K562 (cell line): ENCODE data around the gene RNF32. TPM values are rescaled to one million over a fixed set of nuclear protein-coding genes. Genes with fewer than 3 reads are reported as not detected.
A peak's percentile ranks its signal among the peaks of the same experiment; 100 is the strongest.

Experiments used
- ATAC-seq: fragments of 200-7000 bp; cut with Tn5 transposase; 3 replicates; pipeline ENCODE4 v1.9.1; 2020; ENCODE audit warnings: moderate library complexity
- BruUV-seq: library from RNA; stranded (reverse); fragments of 400-500 nt; replicated peaks from 2 replicates; lab custom pipeline; 2021; lab: Mats Ljungman, UMichigan
- CTCF ChIA-PET: fragments of 300-600 bp; formaldehyde crosslinking; extraction: SDS; loops from one replicate; lab custom pipeline; 2021; ENCODE audit warnings: low intra/inter-chr PET ratio; lab: Yijun Ruan, JAX
- POLR2A ChIA-PET: fragments of 300-600, 350-650 bp; sonication (Branson Sonifier 250); formaldehyde crosslinking; extraction: SDS; loops from one replicate; lab custom pipeline; 2021; ENCODE audit warnings: antibody characterized with exemption, inconsistent platforms; lab: Yijun Ruan, JAX
- DNase-seq, 4 experiments: peaks; one replicate each; pipeline versions ENCODE4 v3.0.0 to v3.0.0-alpha.2; 2011 to 2018; ENCODE audit warnings: low spot score in 3 of 4, mixed read lengths in 3 of 4; ENCODE audit errors: extremely low read depth in 1 of 4
- FAIRE-seq: peaks from 2 replicates; lab custom pipeline; 2011; peaks lifted over from hg19 to GRCh38; lab: Jason Lieb, UNC
- H2AFZ ChIP-seq: 2 replicates; pipeline ENCODE4 v1.6.0; 2011; ENCODE audit warnings: low read depth, low read length, control low read depth, inconsistent platforms
- H3K27ac ChIP-seq: fragments of 200-600 bp; 3 replicates; pipeline ENCODE4 v1.8.0; 2011; ENCODE audit warnings: low read depth, mild to moderate bottlenecking, control low read depth, inconsistent platforms, low read length, moderate library complexity, mixed read lengths; ENCODE audit errors: extremely low read depth
- H3K27me3 ChIP-seq, 2 experiments: fragments of 300-600 bp in 1 of 2; 2 replicates in 1 of 2; 3 replicates in 1 of 2; pipeline versions ENCODE4 v1.6.0 to v1.8.0; 2011; ENCODE audit warnings: inconsistent platforms in 2 of 2, low read length in 2 of 2, mild to moderate bottlenecking in 1 of 2, mixed read lengths in 1 of 2, moderate library complexity in 1 of 2; ENCODE audit not compliant: control insufficient read depth in 2 of 2, insufficient read depth in 2 of 2
- H3K36me3 ChIP-seq: fragments of 300-600 bp; 3 replicates; pipeline ENCODE4 v1.8.0; 2011; ENCODE audit warnings: mild to moderate bottlenecking, low read length, inconsistent platforms; ENCODE audit not compliant: control insufficient read depth, insufficient read depth
- H3K4me1 ChIP-seq, 2 experiments: fragments of 200-600 bp in 1 of 2; replicated peaks in 1 of 2; 2 replicates in 1 of 2; 3 replicates in 1 of 2; pipeline versions ENCODE4 v1.5.1 to v1.8.0; 2011; ENCODE audit warnings: inconsistent platforms in 2 of 2, low read length in 2 of 2, mild to moderate bottlenecking in 1 of 2, mixed read lengths in 1 of 2, moderate library complexity in 1 of 2; ENCODE audit not compliant: control insufficient read depth in 2 of 2, insufficient read depth in 2 of 2
- H3K4me2 ChIP-seq: 2 replicates; pipeline ENCODE4 v1.6.1; 2011; ENCODE audit warnings: low read length, control low read depth, inconsistent platforms, mixed read lengths; ENCODE audit not compliant: insufficient read depth
- H3K4me3 ChIP-seq: fragments of 200-600 bp; sonication (generic), shearing (Covaris generic); 2 replicates; pipeline ENCODE4 v1.5.1; 2016; ENCODE audit warnings: control low read depth, inconsistent platforms
- H3K79me2 ChIP-seq: fragments of 200-600 bp; 3 replicates; pipeline ENCODE4 v1.8.0; 2011; ENCODE audit warnings: low read length, inconsistent platforms; ENCODE audit not compliant: control insufficient read depth, insufficient read depth
- H3K9ac ChIP-seq, 2 experiments: 2 replicates each; pipeline versions ENCODE4 v1.6.0 to v1.6.1; 2011; ENCODE audit warnings: low read depth in 2 of 2, low read length in 2 of 2, control low read depth in 1 of 2, inconsistent platforms in 1 of 2, mild to moderate bottlenecking in 1 of 2, mixed read lengths in 1 of 2; ENCODE audit not compliant: insufficient read depth in 1 of 2
- H3K9me1 ChIP-seq: one replicate; pipeline ENCODE4 v1.6.0; 2011; ENCODE audit warnings: inconsistent platforms, mild to moderate bottlenecking, low read length, moderate library complexity; ENCODE audit not compliant: control insufficient read depth, insufficient read depth
- H3K9me3 ChIP-seq: replicated peaks from 2 replicates; pipeline ENCODE4 v1.5.1; 2011; ENCODE audit warnings: low read depth, low read length, inconsistent platforms; ENCODE audit not compliant: control insufficient read depth, insufficient read depth
- H4K20me1 ChIP-seq: replicated peaks from 2 replicates; pipeline ENCODE4 v1.6.1; 2011; ENCODE audit warnings: low read length, inconsistent platforms, mixed read lengths; ENCODE audit not compliant: control insufficient read depth, insufficient read depth
- ETS1 ChIP-seq: conservative IDR thresholded peaks from 2 replicates; pipeline ENCODE4 v1.6.1; 2011; ENCODE audit warnings: low read depth, mild to moderate bottlenecking, low read length; ENCODE audit not compliant: control insufficient read depth
- HDAC2 ChIP-seq: fragments of 450-650 bp; IDR thresholded peaks from 2 replicates; pipeline ENCODE4 v1.6.1; 2016; ENCODE audit warnings: mild to moderate bottlenecking
- HNRNPL ChIP-seq: fragments of 200-400 bp; formaldehyde crosslinking; IDR thresholded peaks from 2 replicates; pipeline ENCODE4 v1.6.1; 2017; ENCODE audit warnings: low read depth, mild to moderate bottlenecking, low read length
- KLF13 ChIP-seq: fragments of 450-650 bp; IDR thresholded peaks from 2 replicates; pipeline ENCODE4 v1.6.1; 2016; ENCODE audit warnings: missing genetic modification characterization, low read depth, mild to moderate bottlenecking, missing compliant biosample characterization, moderate library complexity, borderline replicate concordance
- MCM2 ChIP-seq: fragments of 450-650 bp; IDR thresholded peaks from 2 replicates; pipeline ENCODE4 v1.6.1; 2017; ENCODE audit warnings: low read depth, mild to moderate bottlenecking
- PHF8 ChIP-seq: fragments of 200-600 bp; sonication (generic); IDR thresholded peaks from 2 replicates; pipeline ENCODE4 v1.6.1; 2012; ENCODE audit warnings: mixed run types, mild to moderate bottlenecking, inconsistent platforms, low read length, moderate library complexity, borderline replicate concordance
- RBM15 ChIP-seq: fragments of 200-400 bp; formaldehyde crosslinking; IDR thresholded peaks from 2 replicates; pipeline ENCODE4 v1.6.1; 2018; ENCODE audit warnings: mild to moderate bottlenecking, low read length, moderate library complexity; ENCODE audit not compliant: insufficient read depth
- RFX1 ChIP-seq: fragments of 450-650 bp; IDR thresholded peaks from 2 replicates; pipeline ENCODE4 v1.6.1; 2016; ENCODE audit warnings: mild to moderate bottlenecking, moderate library complexity
- ZNF134 ChIP-seq: fragments of 250-450 bp; sonication (Bioruptor Pico); conservative IDR thresholded peaks from 2 replicates; pipeline ENCODE4 v1.4.0; 2020
- WGBS: fragments of 100-300 bp; shearing (Covaris generic); methylation state at CpG from one replicate; pipeline ENCODE4 v1.1.6; 2016; ENCODE audit warnings: low coverage, mixed read lengths; ENCODE audit not compliant: insufficient coverage; ENCODE audit errors: missing lambda C conversion rate; 5-methylcytosine and 5-hydroxymethylcytosine counted together
- in situ Hi-C: fragments of 300-500 bp; cut with MboI; formaldehyde crosslinking; loops from 4 replicates; pipeline ENCODE4 v1.15.0; 2018; ENCODE audit warnings: inconsistent platforms, mixed read lengths
- intact Hi-C: fragments of 100-400 bp; cut with micrococcal nuclease; formaldehyde crosslinking; loops from 2 replicates; pipeline ENCODE4 v1.14.2; 2022
- polyA plus RNA-seq, 8 experiments: library from polyadenylated mRNA; depleted of rRNA in 4 of 8; stranded (reverse) in 5 of 8; unstranded in 3 of 8; fragments of >200 nt; fragmentation: Nextera tagmentation in 2 of 8; fragmentation: Illumina TruSeq in 1 of 8; extraction: Ambion mirVana in 2 of 8; extraction: Trizol in 1 of 8; gene quantifications; 2 replicates each; pipeline versions ENCODE4 v1.2.1 to v1.2.3, GENCODE V29; 2011 to 2014; ENCODE audit warnings: inconsistent platforms in 1 of 8, missing spikeins in 1 of 8
- total RNA-seq, 7 experiments: library from RNA; depleted of rRNA in 6 of 7; stranded (reverse); fragments of >200 nt in 6 of 7; fragmentation: Illumina TruSeq in 2 of 7; extraction: Trizol in 2 of 7; gene quantifications; 2 replicates each; pipeline versions ENCODE4 v1.2.1 to v1.2.3, GENCODE V29; 2011 to 2021; ENCODE audit warnings: low replicate concordance in 1 of 7
- TF ChIP-seq, protein P1 (sequence below): fragments of 450-650 bp; IDR thresholded peaks from 2 replicates; pipeline ENCODE4 v1.6.1; 2014; ENCODE audit warnings: low read depth, mild to moderate bottlenecking, moderate library complexity, borderline replicate concordance
- TF ChIP-seq, protein P2 (sequence below): sonication (generic); formaldehyde crosslinking; IDR thresholded peaks from 2 replicates; pipeline ENCODE4 v1.9.0; 2022; ENCODE audit warnings: mild to moderate bottlenecking, missing genetic modification reagents
- TF ChIP-seq, protein P3 (sequence below), 3 experiments: fragments of 200-800 bp in 1 of 3; fragments of 250-450 bp in 1 of 3; fragments of 450-650 bp in 1 of 3; sonication (Bioruptor Pico) in 1 of 3; sonication (Bioruptor generic) in 1 of 3; formaldehyde crosslinking in 1 of 3; IDR thresholded peaks; 2 replicates each; pipeline versions ENCODE4 v1.6.1 to v1.8.0; 2016 to 2022; ENCODE audit warnings: mild to moderate bottlenecking in 2 of 3, missing genetic modification characterization in 2 of 3, missing compliant biosample characterization in 1 of 3, moderate library complexity in 1 of 3

RNF32 gene
- total and polyA plus RNA-seq, 9 of the 15 experiments (the other 6 are each of a cell fraction or from before 2014, with no cell fraction given): 2.6 to 7.0 (median 4.6) TPM

GRCh38 chr7:156639426-156640256 is 933 bp upstream of the RNF32 start:
- H3K27ac ChIP-seq: peak overlapping the region; percentile 92
- intact Hi-C loops: loop anchor here (5.0 to 10.0 kb wide), 3 partner anchors 95 to 835 kb away; partner anchors contain the start of gene LMBR1
- POLR2A ChIA-PET: interaction anchor here (0.6 to 1.7 kb wide), 6 partner anchors 8 to 1112 kb away, joined by 3 to 9 read pairs (median 4); no protein-coding TSS in a partner anchor
- H3K9me1 ChIP-seq: no peaks in the 10 kb centered on the region
- H3K36me3 ChIP-seq: peaks cover 3% of the 10 kb centered on the region; the same call in 1 of the 3 replicates
- BruUV-seq: no TSS peak
- peak overlapping the region; percentile 84 for H2AFZ ChIP-seq
- H3K9me3 ChIP-seq: no peaks in the 10 kb centered on the region
- ATAC-seq: peak; percentile 77
- in situ Hi-C loops: no loop called here
- 28% methylated on average over 49 of the region's 52 CpGs for WGBS
- H3K4me3 ChIP-seq: peak overlapping the region; percentile 71
- H3K79me2 ChIP-seq: peaks cover 55% of the 10 kb centered on the region
- H4K20me1 ChIP-seq: no peaks in the 10 kb centered on the region
- H3K9ac ChIP-seq: peak overlapping the region; percentile 91 to 92
- peaks cover 5 to 20% of the 10 kb centered on the region in 2 experiments; a peak in 4 of 5 replicates for H3K4me1 ChIP-seq
- no peaks in the 10 kb centered on the region for H3K27me3 ChIP-seq
- H3K4me2 ChIP-seq: peak overlapping the region; percentile 78
- peak; percentile 65 to 88 (median 66) for DNase-seq
- CTCF ChIA-PET: no interaction called here
- no peak for FAIRE-seq
- TF ChIP-seq HNRNPL: no peak
- peak; percentile 70 for TF ChIP-seq HDAC2
- TF ChIP-seq ZNF134 (CRISPR knock-in tag): no peak
- TF ChIP-seq RFX1: no peak
- TF ChIP-seq, protein P1, sequence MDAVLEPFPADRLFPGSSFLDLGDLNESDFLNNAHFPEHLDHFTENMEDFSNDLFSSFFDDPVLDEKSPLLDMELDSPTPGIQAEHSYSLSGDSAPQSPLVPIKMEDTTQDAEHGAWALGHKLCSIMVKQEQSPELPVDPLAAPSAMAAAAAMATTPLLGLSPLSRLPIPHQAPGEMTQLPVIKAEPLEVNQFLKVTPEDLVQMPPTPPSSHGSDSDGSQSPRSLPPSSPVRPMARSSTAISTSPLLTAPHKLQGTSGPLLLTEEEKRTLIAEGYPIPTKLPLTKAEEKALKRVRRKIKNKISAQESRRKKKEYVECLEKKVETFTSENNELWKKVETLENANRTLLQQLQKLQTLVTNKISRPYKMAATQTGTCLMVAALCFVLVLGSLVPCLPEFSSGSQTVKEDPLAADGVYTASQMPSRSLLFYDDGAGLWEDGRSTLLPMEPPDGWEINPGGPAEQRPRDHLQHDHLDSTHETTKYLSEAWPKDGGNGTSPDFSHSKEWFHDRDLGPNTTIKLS: peak; percentile 92; the same call in 1 of the 2 replicates
- TF ChIP-seq, protein P2, sequence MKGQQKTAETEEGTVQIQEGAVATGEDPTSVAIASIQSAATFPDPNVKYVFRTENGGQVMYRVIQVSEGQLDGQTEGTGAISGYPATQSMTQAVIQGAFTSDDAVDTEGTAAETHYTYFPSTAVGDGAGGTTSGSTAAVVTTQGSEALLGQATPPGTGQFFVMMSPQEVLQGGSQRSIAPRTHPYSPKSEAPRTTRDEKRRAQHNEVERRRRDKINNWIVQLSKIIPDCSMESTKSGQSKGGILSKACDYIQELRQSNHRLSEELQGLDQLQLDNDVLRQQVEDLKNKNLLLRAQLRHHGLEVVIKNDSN (CRISPR knock-in tag): no peak
- TF ChIP-seq, protein P3, sequence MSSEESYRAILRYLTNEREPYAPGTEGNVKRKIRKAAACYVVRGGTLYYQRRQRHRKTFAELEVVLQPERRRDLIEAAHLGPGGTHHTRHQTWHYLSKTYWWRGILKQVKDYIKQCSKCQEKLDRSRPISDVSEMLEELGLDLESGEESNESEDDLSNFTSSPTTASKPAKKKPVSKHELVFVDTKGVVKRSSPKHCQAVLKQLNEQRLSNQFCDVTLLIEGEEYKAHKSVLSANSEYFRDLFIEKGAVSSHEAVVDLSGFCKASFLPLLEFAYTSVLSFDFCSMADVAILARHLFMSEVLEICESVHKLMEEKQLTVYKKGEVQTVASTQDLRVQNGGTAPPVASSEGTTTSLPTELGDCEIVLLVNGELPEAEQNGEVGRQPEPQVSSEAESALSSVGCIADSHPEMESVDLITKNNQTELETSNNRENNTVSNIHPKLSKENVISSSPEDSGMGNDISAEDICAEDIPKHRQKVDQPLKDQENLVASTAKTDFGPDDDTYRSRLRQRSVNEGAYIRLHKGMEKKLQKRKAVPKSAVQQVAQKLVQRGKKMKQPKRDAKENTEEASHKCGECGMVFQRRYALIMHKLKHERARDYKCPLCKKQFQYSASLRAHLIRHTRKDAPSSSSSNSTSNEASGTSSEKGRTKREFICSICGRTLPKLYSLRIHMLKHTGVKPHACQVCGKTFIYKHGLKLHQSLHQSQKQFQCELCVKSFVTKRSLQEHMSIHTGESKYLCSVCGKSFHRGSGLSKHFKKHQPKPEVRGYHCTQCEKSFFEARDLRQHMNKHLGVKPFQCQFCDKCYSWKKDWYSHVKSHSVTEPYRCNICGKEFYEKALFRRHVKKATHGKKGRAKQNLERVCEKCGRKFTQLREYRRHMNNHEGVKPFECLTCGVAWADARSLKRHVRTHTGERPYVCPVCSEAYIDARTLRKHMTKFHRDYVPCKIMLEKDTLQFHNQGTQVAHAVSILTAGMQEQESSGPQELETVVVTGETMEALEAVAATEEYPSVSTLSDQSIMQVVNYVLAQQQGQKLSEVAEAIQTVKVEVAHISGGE (CRISPR knock-in tag; IDR thresholded peaks at IDR 0.05): 0 out of 6 replicates have a peak, but pooled peaks of 1 of the 3 experiments have one; percentile 14
- 0 out of 2 replicates have a peak, but pooled peaks have one; percentile 71 for TF ChIP-seq ETS1
- TF ChIP-seq KLF13 (tag): no peak
- TF ChIP-seq PHF8: peak; percentile 45; the same call in 1 of the 2 replicates
- no peak for TF ChIP-seq RBM15
- TF ChIP-seq MCM2: no peak
